ENCODE data around the gene ASPG.

Gene ASPG

DNA sequence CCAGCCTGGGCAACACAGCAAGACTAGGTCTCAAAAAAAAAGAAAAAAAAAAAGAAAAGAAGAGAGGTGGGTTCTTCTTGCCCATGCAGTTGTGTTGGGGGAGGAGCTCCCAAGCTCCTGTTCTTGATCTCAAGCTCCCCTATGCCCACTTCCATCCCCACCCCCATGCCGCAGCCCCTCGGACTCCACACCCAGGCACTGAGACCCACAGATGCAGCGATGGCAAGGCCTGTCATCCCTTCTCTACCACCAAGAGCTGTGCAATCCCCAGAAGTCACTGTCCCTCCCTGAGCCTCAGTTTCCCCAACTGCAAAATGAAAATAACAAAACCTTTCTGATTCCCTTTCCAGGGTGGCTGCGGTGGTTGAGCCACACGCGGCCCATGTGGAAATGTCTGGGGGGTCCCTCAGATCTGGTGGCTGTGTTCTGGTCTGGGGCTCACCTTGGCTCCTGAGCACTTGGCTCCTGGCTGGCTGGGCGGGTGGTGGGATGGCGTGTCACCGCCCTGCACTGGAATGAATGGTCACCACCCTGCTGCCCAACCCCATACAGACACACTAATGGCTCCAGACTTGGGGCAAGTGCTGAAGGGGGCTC, 30.3 kb downstream of the ASPG start:
- Histone ChIP-seq H3K4me2 (ENCODE audit: low read length) (no peak overlapping the region), H3K79me2 (ENCODE audit: control insufficient read depth, low read length) (no peaks in the 10 kb centered on the region), H3K9me3 (ENCODE audit: control insufficient read depth, insufficient read depth, low read length) (no peaks in the 10 kb centered on the region), H3K4me3 (ENCODE audit: low read length) (no peak overlapping the region), H3K4me1 (ENCODE audit: control insufficient read depth, low read length) (no peaks in the 10 kb centered on the region), H4K20me1 (ENCODE audit: control insufficient read depth, insufficient read depth, low read depth, low read length) (no peaks in the 10 kb centered on the region), H3K27ac (ENCODE audit: low read depth, low read length) (no peak overlapping the region), H3K27me3 (ENCODE audit: control insufficient read depth, low read length) (no peaks in the 10 kb centered on the region), H3F3A (ENCODE audit: control insufficient read depth, insufficient read depth) (no peaks in the 10 kb centered on the region), H3K36me3 (ENCODE audit: control insufficient read depth, low read length) (no peaks in the 10 kb centered on the region), H3K9me2 (replicated peaks; ENCODE audit: control insufficient read depth, low read length) (no peaks in the 10 kb centered on the region)
- TF ChIP-seq, protein P1, sequence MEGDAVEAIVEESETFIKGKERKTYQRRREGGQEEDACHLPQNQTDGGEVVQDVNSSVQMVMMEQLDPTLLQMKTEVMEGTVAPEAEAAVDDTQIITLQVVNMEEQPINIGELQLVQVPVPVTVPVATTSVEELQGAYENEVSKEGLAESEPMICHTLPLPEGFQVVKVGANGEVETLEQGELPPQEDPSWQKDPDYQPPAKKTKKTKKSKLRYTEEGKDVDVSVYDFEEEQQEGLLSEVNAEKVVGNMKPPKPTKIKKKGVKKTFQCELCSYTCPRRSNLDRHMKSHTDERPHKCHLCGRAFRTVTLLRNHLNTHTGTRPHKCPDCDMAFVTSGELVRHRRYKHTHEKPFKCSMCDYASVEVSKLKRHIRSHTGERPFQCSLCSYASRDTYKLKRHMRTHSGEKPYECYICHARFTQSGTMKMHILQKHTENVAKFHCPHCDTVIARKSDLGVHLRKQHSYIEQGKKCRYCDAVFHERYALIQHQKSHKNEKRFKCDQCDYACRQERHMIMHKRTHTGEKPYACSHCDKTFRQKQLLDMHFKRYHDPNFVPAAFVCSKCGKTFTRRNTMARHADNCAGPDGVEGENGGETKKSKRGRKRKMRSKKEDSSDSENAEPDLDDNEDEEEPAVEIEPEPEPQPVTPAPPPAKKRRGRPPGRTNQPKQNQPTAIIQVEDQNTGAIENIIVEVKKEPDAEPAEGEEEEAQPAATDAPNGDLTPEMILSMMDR (IDR thresholded peaks at IDR 0.05; ENCODE audit: low read depth, low read length, poor library complexity, severe bottlenecking) = no peak
- no peak for TF ChIP-seq EZH2phosphoT487 (IDR thresholded peaks at IDR 0.05; ENCODE audit: borderline replicate concordance, low read length)

GRCh38 chr14:104116288-104116755, 30.8 kb downstream of the ASPG start:
- Histone ChIP-seq H3K79me2 (ENCODE audit: control insufficient read depth, low read length) (no peaks in the 10 kb centered on the region), H3K27ac (ENCODE audit: low read depth, low read length) (no peak overlapping the region), H3K4me2 (ENCODE audit: low read length) (no peak overlapping the region), H3K4me3 (ENCODE audit: low read length) (no peak overlapping the region), H3K9me2 (replicated peaks; ENCODE audit: control insufficient read depth, low read length) (no peaks in the 10 kb centered on the region), H3K4me1 (ENCODE audit: control insufficient read depth, low read length) (no peaks in the 10 kb centered on the region), H3F3A (ENCODE audit: control insufficient read depth, insufficient read depth) (no peaks in the 10 kb centered on the region), H3K27me3 (ENCODE audit: control insufficient read depth, low read length) (no peaks in the 10 kb centered on the region), H3K9me3 (ENCODE audit: control insufficient read depth, insufficient read depth, low read length) (no peaks in the 10 kb centered on the region), H3K36me3 (ENCODE audit: control insufficient read depth, low read length) (no peaks in the 10 kb centered on the region), H4K20me1 (ENCODE audit: control insufficient read depth, insufficient read depth, low read depth, low read length) (no peaks in the 10 kb centered on the region)
- no peak for TF ChIP-seq EZH2phosphoT487 (IDR thresholded peaks at IDR 0.05; ENCODE audit: borderline replicate concordance, low read length)
- TF ChIP-seq, protein P1 (IDR thresholded peaks at IDR 0.05; ENCODE audit: low read depth, low read length, poor library complexity, severe bottlenecking) = no peak

GRCh38 chr14:104116756-104117340, 31.3 kb downstream of the ASPG start:
- Histone ChIP-seq H3K9me3 (ENCODE audit: control insufficient read depth, insufficient read depth, low read length) (no peaks in the 10 kb centered on the region), H3K4me1 (ENCODE audit: control insufficient read depth, low read length) (no peaks in the 10 kb centered on the region), H4K20me1 (ENCODE audit: control insufficient read depth, insufficient read depth, low read depth, low read length) (no peaks in the 10 kb centered on the region), H3F3A (ENCODE audit: control insufficient read depth, insufficient read depth) (no peaks in the 10 kb centered on the region), H3K27ac (ENCODE audit: low read depth, low read length) (no peak overlapping the region), H3K36me3 (ENCODE audit: control insufficient read depth, low read length) (no peaks in the 10 kb centered on the region), H3K9me2 (replicated peaks; ENCODE audit: control insufficient read depth, low read length) (no peaks in the 10 kb centered on the region), H3K4me3 (ENCODE audit: low read length) (no peak overlapping the region), H3K27me3 (ENCODE audit: control insufficient read depth, low read length) (no peaks in the 10 kb centered on the region), H3K79me2 (ENCODE audit: control insufficient read depth, low read length) (no peaks in the 10 kb centered on the region), H3K4me2 (ENCODE audit: low read length) (no peak overlapping the region)
- TF ChIP-seq, protein P1 (IDR thresholded peaks at IDR 0.05; ENCODE audit: low read depth, low read length, poor library complexity, severe bottlenecking) = no peak
- TF ChIP-seq EZH2phosphoT487 (IDR thresholded peaks at IDR 0.05; ENCODE audit: borderline replicate concordance, low read length) = no peak

Measured in DOHH2 (cell line).